WTC11 (cell line): ENCODE results near the gene EYS. TPM values are rescaled to one million over a fixed set of nuclear protein-coding genes. Genes with fewer than 3 reads are reported as not detected.

Experiments
- ATAC-seq: fragments of 200-7000 bp; cut with Tn5 transposase; 2 replicates; pipeline ENCODE4 v1.10.0; 2021; ENCODE audit warnings: mild to moderate bottlenecking, moderate library complexity
- CTCF ChIA-PET: fragments of 300-600 bp; sonication (Branson Sonifier 250); formaldehyde crosslinking; loops from one replicate; lab custom pipeline; 2021; ENCODE audit warnings: antibody characterized with exemption; lab: Charles Lee
- POLR2A ChIA-PET: fragments of 350-600 bp; sonication (Branson Sonifier 250); formaldehyde crosslinking; loops from one replicate; lab custom pipeline; 2021; ENCODE audit warnings: antibody characterized with exemption; lab: Charles Lee
- DNase-seq: peaks from one replicate; pipeline ENCODE4 v3.0.0; 2021; ENCODE audit warnings: low spot score
- H3K27ac Mint-ChIP-seq: 2 replicates; pipeline ENCODE4 v1.8.0; 2021; ENCODE audit warnings: mixed read lengths
- H3K27me3 Mint-ChIP-seq: 2 replicates; pipeline ENCODE4 v1.8.0; 2021; ENCODE audit warnings: low read depth, mild to moderate bottlenecking, moderate library complexity, mixed read lengths
- H3K36me3 Mint-ChIP-seq: 2 replicates; pipeline ENCODE4 v1.8.0; 2021; ENCODE audit warnings: mixed read lengths
- H3K4me1 Mint-ChIP-seq: 2 replicates; pipeline ENCODE4 v1.8.0; 2022; ENCODE audit warnings: mixed read lengths
- H3K4me3 Mint-ChIP-seq: 2 replicates; pipeline ENCODE4 v1.8.0; 2021; ENCODE audit warnings: mild to moderate bottlenecking, moderate library complexity, mixed read lengths
- H3K9me3 Mint-ChIP-seq: 2 replicates; pipeline ENCODE4 v1.8.0; 2021; ENCODE audit warnings: mixed read lengths
- AFF4 ChIP-seq: sonication (generic); formaldehyde crosslinking; IDR thresholded peaks from 2 replicates; pipeline ENCODE4 v1.8.1; 2023; ENCODE audit warnings: mild to moderate bottlenecking, missing genetic modification reagents, borderline replicate concordance
- ATF2 ChIP-seq: sonication (generic); formaldehyde crosslinking; IDR thresholded peaks from 2 replicates; pipeline ENCODE4 v1.8.1; 2022; ENCODE audit warnings: low read depth, missing genetic modification reagents, borderline replicate concordance
- CBFB ChIP-seq: sonication (generic); formaldehyde crosslinking; IDR thresholded peaks from 2 replicates; pipeline ENCODE4 v1.8.1; 2022; ENCODE audit warnings: mild to moderate bottlenecking, low read depth, missing genetic modification reagents
- CTCF ChIP-seq: fragments of 200-600 bp; IDR thresholded peaks from 2 replicates; pipeline ENCODE4 v1.8.0; 2022; ENCODE audit warnings: antibody characterized with exemption
- ELF4 ChIP-seq: sonication (generic); formaldehyde crosslinking; IDR thresholded peaks from 2 replicates; pipeline ENCODE4 v1.8.1; 2022; ENCODE audit warnings: low read depth, mild to moderate bottlenecking, moderate library complexity, missing genetic modification reagents
- GABPB1 ChIP-seq: sonication (generic); formaldehyde crosslinking; IDR thresholded peaks from 2 replicates; pipeline ENCODE4 v1.8.1; 2023; ENCODE audit warnings: mild to moderate bottlenecking, missing genetic modification reagents
- GRHL2 ChIP-seq: fragments of 250-450 bp; sonication (Bioruptor Pico); IDR thresholded peaks from 2 replicates; pipeline ENCODE4 v1.8.0; 2022; ENCODE audit warnings: mild to moderate bottlenecking, moderate library complexity; ENCODE audit not compliant: insufficient replicate concordance, severe bottlenecking
- HMGA2 ChIP-seq: fragments of 250-450 bp; sonication (Bioruptor Pico); IDR thresholded peaks from 2 replicates; pipeline ENCODE4 v1.4.0; 2021; ENCODE audit warnings: mild to moderate bottlenecking, moderate library complexity
- JAZF1 ChIP-seq: fragments of 250-450 bp; sonication (Bioruptor Pico); IDR thresholded peaks from 2 replicates; pipeline ENCODE4 v1.9.0; 2021; ENCODE audit warnings: moderate library complexity, mild to moderate bottlenecking, inconsistent platforms
- MXD4 ChIP-seq: fragments of 250-450 bp; sonication (Bioruptor Pico); IDR thresholded peaks from 2 replicates; pipeline ENCODE4 v1.8.0; 2021; ENCODE audit warnings: mild to moderate bottlenecking, moderate library complexity, borderline replicate concordance
- MYBL2 ChIP-seq: sonication (generic); formaldehyde crosslinking; IDR thresholded peaks from 2 replicates; pipeline ENCODE4 v1.8.1; 2023; ENCODE audit warnings: mild to moderate bottlenecking, moderate library complexity, missing genetic modification reagents
- RORB ChIP-seq: fragments of 250-450 bp; sonication (Bioruptor Pico); IDR thresholded peaks from 2 replicates; pipeline ENCODE4 v1.9.0; 2021; ENCODE audit warnings: mild to moderate bottlenecking
- STAT6 ChIP-seq: sonication (generic); formaldehyde crosslinking; conservative IDR thresholded peaks from 2 replicates; pipeline ENCODE4 v1.8.1; 2023; ENCODE audit warnings: mild to moderate bottlenecking, low read depth, missing genetic modification reagents, moderate library complexity
- TCF7 ChIP-seq: sonication (generic); formaldehyde crosslinking; IDR thresholded peaks from 2 replicates; pipeline ENCODE4 v1.8.0; 2022; ENCODE audit warnings: mild to moderate bottlenecking, low read depth, missing genetic modification reagents, moderate library complexity
- USF1 ChIP-seq: sonication (generic); formaldehyde crosslinking; IDR thresholded peaks from 2 replicates; pipeline ENCODE4 v1.8.0; 2022; ENCODE audit warnings: mild to moderate bottlenecking, missing genetic modification reagents
- USF2 ChIP-seq: sonication (generic); formaldehyde crosslinking; IDR thresholded peaks from 2 replicates; pipeline ENCODE4 v1.8.1; 2023; ENCODE audit warnings: mild to moderate bottlenecking, missing genetic modification reagents, moderate library complexity
- ZNF423 ChIP-seq: fragments of 250-450 bp; sonication (Bioruptor Pico); IDR thresholded peaks from 2 replicates; pipeline ENCODE4 v2.1.2; 2022; ENCODE audit warnings: mild to moderate bottlenecking, moderate library complexity
- ZNF532 ChIP-seq: fragments of 250-450 bp; sonication (Bioruptor Pico); IDR thresholded peaks from 2 replicates; pipeline ENCODE4 v1.9.0; 2021; ENCODE audit warnings: mild to moderate bottlenecking, borderline replicate concordance
- ZNF671 ChIP-seq: fragments of 250-450 bp; sonication (Bioruptor Pico); IDR thresholded peaks from 2 replicates; pipeline ENCODE4 v1.8.0; 2021; ENCODE audit warnings: mild to moderate bottlenecking
- total RNA-seq: library from RNA; stranded (reverse); gene quantifications from 3 replicates; pipeline ENCODE4 v1.2.3, GENCODE V29; 2021

Gene EYS
- total RNA-seq, 1 experiment from 2014 or later: not detected

GRCh38 chr6:65531533-65531932 is 175.5 kb downstream of the EYS start (continued):
- TF ChIP-seq ZNF532 (CRISPR knock-in tag): no peak
- TF ChIP-seq TCF7: no peak
- no peak for TF ChIP-seq ZNF671
- TF ChIP-seq RORB (CRISPR knock-in tag): no peak
- no peak for TF ChIP-seq GRHL2 (CRISPR knock-in tag)
- TF ChIP-seq HMGA2 (CRISPR knock-in tag): no peak
- TF ChIP-seq MXD4 (CRISPR knock-in tag): no peak

- DNase-seq: no peak
- Mint-ChIP-seq H3K9me3 (peaks cover 51% of the 10 kb centered on the region), H3K27ac (no peak overlapping the region), H3K4me1 (no peaks in the 10 kb centered on the region), H3K36me3 (peaks cover 16% of the 10 kb centered on the region)
- POLR2A ChIA-PET: no interaction called here
- CTCF ChIA-PET: no interaction called here
- ATAC-seq: no peak
- TF ChIP-seq ELF4 (no peak), CBFB (no peak), JAZF1 (CRISPR knock-in tag) (no peak), USF1 (CRISPR knock-in tag) (no peak), ATF2 (no peak), MYBL2 (CRISPR knock-in tag) (no peak), ZNF423 (CRISPR knock-in tag) (no peak), AFF4 (CRISPR knock-in tag) (no peak)
- TF ChIP-seq, all 79 proteins: peak for 0
- Mint-ChIP-seq H3K4me3 (no peak overlapping the region), H3K27me3 (no peaks in the 10 kb centered on the region)
These were observed 182.8 kb downstream of the EYS start for GRCh38 chr6:65524232-65524631.

GRCh38 chr6:65505736-65506135 is 201.3 kb downstream of the EYS start:
- Mint-ChIP-seq H3K4me3 (no peak overlapping the region), H3K9me3 (peaks cover 45% of the 10 kb centered on the region), H3K27me3 (no peaks in the 10 kb centered on the region), H3K36me3 (peaks cover 19% of the 10 kb centered on the region), H3K27ac (no peak overlapping the region), H3K4me1 (no peaks in the 10 kb centered on the region)
- CTCF ChIA-PET: no interaction called here
- POLR2A ChIA-PET: no interaction called here
- no peak for ATAC-seq
- DNase-seq: no peak
- TF ChIP-seq USF2 (CRISPR knock-in tag): no peak
- no peak for TF ChIP-seq CTCF
- TF ChIP-seq GABPB1 (CRISPR knock-in tag): no peak
- no peak for TF ChIP-seq STAT6 (CRISPR knock-in tag)
